Stimulated activated CD8-positive, alpha-beta memory T cell treated with anti-CD3 and anti-CD28 coated beads, Interleukin-4, amount 100 ng/mL, for 24 hours (primary cell): ENCODE data around the gene LEUTX.
"Not testable (repeated sequence)": the region's sequence is repeated elsewhere in the genome, so short reads cannot be mapped to it uniquely, and the experiment has no call there.

ENCODE experiments used
- DNase-seq: peaks from one replicate; pipeline ENCODE4 v3.0.0-alpha.2; 2020; ENCODE audit warnings: low read depth

LEUTX gene

GRCh38 chr19:39780894-39781293 is 2.2 kb downstream of the LEUTX start:
- DNase-seq: no peak

- no peak for DNase-seq
Measured at GRCh38 chr19:39788244-39788643, 9.6 kb downstream of the LEUTX start.

GRCh38 chr19:39792999-39793546 is 14.4 kb downstream of the LEUTX start:
- peak; percentile 60 for DNase-seq

GRCh38 chr19:39795001-39795400 is 16.3 kb downstream of the LEUTX start:
- no peak for DNase-seq

GRCh38 chr19:39796000-39796498 is 17.4 kb downstream of the LEUTX start:
- DNase-seq: no peak

GRCh38 chr19:39797083-39797482 is 18.4 kb downstream of the LEUTX start:
- no peak for DNase-seq

GRCh38 chr19:39802958-39803357 is 24.3 kb downstream of the LEUTX start:
- DNase-seq: no peak

GRCh38 chr19:39805104-39805503 is 26.4 kb downstream of the LEUTX start:
- DNase-seq: no peak

GRCh38 chr19:39807846-39808364 is 29.3 kb downstream of the LEUTX start:
- no peak for DNase-seq

GRCh38 chr19:39808688-39809087 is 30.0 kb downstream of the LEUTX start:
- DNase-seq: not testable (repeated sequence)

- DNase-seq: no peak
Measured at GRCh38 chr19:39809368-39809767, 30.7 kb downstream of the LEUTX start.

GRCh38 chr19:39810424-39810823 is 31.8 kb downstream of the LEUTX start:
- DNase-seq: no peak

GRCh38 chr19:39811064-39811463 is 32.4 kb downstream of the LEUTX start:
- no peak for DNase-seq

- no peak for DNase-seq
Measured at GRCh38 chr19:39813264-39813993, 34.8 kb downstream of the LEUTX start.

- not testable (repeated sequence) for DNase-seq
Measured at GRCh38 chr19:39814111-39814510, 35.5 kb downstream of the LEUTX start.

- DNase-seq: no peak
Measured at GRCh38 chr19:39814595-39814994, 35.9 kb downstream of the LEUTX start.

GRCh38 chr19:39816287-39817048 is 37.8 kb downstream of the LEUTX start:
- no peak for DNase-seq

- no peak for DNase-seq
Measured at GRCh38 chr19:39817888-39818561, 39.4 kb downstream of the LEUTX start.

GRCh38 chr19:39818626-39819097 is 40.0 kb downstream of the LEUTX start:
- no peak for DNase-seq

- DNase-seq: no peak
Measured at GRCh38 chr19:39819786-39820185, 41.1 kb downstream of the LEUTX start.

GRCh38 chr19:39820696-39821095 is 42.0 kb downstream of the LEUTX start:
- no peak for DNase-seq

GRCh38 chr19:39823686-39824085 is 45.0 kb downstream of the LEUTX start:
- no peak for DNase-seq
